GM19043 (cell line): ENCODE results near the gene TC2N.
"Not testable (repeated sequence)": the region's sequence is repeated elsewhere in the genome, so short reads cannot be mapped to it uniquely, and the experiment has no call there.

Experiments used
- ATAC-seq: cut with Tn5 transposase; IDR thresholded peaks from one replicate; pipeline ENCODE4 v1.9.1; 2021; ENCODE audit warnings: low read depth; ENCODE audit not compliant: unreplicated experiment

TC2N gene

DNA sequence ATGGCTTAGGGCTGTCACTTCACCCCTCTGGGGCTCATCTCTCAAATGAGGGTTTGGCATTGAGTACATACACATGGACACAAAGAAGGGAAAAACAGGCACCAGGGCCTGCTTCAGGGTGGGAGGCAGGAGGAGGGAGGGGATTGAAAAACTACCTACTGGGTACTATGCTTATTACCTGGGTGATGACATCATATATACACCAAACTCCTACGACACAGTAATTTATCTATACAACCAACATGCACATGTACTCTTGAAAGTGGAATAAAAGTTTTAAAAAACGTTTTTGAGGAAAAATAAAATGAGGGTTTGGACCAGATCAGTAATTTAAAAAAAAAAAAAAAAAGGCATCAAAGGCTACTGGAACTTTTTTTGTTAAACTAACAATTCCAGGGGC is 3.6 kb upstream of the TC2N start:
- ATAC-seq: no peak

DNA sequence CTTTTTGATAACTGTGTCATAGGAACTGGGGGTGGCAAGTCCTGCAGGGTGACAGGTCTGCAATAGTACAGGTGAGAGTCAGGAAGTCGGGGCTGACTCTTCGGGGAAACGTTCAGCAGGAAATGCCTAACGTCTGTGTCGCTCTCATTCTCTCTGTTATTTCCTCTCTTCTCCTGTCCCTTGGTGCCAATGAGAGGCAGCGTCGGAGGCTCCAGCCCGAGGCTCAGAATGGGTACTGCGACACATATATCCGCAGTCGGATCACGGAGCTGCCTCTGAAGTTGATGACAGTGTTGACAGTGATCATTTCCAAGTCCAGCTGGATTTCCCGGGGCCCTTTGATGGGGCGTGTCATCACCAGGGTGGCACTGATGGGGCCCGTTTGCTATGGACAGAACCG is 2.7 kb upstream of the TC2N start:
- ATAC-seq: no peak

DNA sequence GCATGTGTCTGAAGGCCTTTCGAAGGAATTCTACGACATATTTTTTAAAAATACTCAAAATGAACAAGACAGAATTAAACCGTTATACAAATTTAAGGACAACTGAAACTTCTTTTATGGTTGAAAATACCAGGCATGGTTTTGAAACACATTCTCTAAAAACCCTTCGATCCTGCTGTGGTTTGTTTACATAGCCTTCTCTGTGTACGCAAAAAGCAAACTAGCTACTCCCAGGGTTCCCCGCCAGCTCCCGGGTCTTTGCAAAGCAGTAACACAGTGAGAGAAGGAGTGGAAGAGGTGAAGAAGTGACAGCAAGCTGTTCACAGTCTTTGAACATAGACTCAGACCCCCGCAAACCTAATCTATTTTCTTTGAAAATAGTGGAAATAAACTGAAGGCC is 2.2 kb upstream of the TC2N start:
- no peak for ATAC-seq

DNA sequence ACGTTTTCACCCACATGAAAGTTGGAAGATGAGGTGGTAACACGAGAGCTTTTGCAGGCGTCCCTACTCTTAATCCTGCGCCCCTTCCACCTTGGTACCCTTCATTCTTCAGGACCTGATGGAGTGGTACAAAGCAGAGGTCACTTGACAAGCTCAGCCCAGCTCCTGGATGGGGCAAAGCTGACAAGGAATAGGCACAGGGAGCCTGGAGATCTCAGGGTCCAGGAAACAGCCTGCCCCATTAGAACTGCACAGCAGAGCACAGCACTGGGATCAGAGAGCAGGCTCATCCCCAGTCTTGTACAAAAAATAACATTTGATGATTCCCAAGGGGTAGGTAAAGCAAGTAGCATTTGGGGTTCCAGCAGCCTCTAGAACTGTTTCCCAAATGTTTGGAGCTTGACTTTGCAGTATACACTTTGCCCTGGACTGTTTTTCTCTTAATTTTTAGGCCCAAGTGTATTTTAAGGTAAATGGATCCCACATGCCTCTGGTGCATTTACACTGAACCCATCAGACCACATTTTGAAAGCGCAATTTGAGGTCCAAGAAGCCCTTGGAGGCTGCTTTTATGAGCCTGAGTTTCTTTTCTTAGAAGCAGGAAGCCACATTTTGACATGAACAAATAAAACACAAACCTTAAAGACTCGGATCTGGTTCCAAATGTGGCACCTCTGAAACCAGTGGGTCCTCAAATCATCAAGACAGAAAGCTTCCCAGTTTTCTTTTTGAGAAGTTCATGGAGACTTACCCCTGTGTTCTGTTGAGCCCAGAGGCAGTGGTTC is 633 bp downstream of the TC2N start:
- no peak for ATAC-seq

DNA sequence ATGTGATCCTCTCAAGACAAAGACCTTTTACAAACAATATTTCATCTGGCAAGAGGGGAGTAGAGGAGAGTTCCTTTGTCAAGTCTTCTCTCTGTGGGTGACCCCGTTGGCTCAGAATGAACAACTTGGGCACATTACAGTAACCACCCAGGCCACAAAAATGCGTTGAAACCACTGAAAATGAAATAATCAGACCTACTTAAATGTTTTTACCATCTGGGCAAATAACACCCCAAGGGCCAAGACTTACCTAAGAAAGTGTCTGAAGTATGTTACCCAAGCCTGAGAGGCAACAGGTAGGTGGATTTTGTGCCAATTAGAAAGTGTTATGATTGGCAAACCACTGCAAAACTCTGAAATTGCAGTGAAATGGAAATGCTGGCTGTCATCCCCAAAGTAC is 1.3 kb downstream of the TC2N start:
- no peak for ATAC-seq

DNA sequence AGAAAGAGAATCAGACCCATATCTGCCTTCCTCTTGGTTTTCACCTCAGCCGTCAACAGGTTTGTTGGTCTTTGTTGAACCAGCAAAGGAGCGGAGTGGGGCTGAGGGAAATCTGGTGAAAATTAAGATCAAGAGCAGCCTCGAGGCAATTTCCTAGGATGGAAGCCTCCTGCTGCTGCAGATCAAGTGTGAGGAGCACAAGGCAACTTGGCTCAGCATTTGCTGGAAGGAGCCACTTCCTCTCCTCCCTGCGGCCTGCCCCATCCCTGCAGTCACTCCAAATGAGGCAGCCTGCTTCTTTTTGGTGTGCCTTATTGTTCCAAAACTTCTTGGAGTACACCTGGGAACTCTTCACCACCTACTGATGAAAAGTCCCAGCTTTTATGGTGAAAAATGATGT is 4.9 kb downstream of the TC2N start:
- no peak for ATAC-seq

DNA sequence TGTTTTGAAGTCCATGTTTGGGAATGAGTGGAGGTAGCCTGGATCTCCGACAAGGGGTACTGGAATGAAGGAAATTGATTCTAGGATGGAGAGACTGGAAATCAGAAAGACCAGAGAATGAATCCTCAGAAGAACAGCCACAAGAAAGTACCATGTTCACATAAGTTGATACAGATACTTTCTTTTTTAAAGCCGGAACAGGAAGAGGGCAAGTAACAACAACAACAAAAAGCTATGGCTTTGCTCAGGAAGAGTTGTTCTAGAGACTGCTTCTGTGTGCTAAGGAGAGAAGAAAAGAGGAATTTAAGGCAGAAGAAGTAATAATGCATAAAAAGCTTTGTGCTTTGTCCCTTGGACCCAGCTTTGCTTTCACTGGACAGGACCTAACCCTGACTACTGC is 6.2 kb downstream of the TC2N start:
- ATAC-seq: no peak

DNA sequence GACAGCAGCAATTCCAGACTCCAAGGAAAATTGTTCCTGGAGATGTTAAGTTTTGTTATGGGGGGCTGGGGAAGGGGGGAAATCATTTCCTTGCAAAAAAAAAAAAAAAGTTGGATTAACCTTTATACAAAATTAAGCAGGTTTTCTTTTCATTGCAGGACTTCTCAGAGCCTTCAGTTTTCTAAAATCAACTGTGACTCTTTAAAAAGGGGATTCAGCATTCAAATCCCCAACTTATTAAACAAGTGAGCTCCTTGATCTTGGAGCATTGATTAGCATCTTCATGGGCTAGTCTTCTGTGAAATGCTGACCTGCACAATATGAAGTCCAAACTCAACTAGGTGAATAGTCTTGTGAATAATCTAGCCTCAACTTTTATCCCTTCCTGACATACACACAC is 7.1 kb downstream of the TC2N start:
- no peak for ATAC-seq

DNA sequence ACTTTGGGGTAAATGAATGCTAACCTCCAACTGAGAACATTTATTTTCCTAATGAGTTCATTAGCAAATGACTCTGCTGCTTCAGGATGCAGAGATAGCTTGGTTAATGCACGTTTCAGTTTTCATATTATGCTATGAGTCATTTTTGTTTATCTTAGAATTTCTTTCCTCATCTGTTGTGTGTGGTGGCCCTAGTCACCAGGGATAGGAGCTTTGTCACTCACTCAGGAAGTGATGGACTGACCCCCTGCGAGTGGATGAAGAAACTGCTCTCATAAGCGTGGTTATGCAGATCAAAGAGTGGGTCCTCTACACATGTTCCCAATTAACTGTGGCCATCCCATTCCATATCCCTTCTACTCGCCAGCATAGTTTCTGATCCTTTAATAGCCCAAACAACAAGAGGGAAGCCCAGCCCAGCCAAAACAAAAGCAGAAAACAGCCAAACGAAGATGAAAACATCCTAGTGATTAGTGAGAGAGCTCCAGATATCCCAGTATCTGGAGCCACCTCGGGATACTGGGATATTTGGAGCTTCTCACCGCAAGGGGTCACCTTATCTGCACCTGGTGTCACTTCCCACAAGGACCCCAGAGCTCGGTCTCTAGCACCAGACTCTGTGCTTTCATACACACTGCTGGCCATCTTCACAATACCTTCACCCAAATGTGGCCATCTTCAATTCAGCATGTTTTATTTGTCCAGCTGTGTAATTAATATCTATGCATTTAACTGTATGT is 8.6 kb downstream of the TC2N start:
- ATAC-seq: no peak

DNA sequence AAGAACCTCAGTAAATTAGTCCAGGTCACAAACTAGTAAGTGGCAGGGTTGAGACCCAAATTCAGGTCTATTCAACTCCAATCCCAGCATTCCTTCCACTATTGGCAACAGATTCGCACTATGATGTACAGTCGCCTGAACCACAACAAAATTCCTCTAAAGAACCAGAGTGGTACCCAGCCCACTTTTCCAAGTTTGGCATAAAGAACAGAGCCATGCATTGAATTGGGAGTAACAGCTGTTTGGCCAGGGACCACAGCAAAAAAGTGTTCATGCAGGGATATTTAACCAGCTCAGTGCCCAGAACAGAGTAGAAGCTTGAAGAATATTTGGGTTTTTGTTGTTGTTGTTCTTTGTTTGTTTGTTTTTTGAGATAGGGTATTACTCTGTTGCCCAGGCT is 9.7 kb downstream of the TC2N start:
- no peak for ATAC-seq

DNA sequence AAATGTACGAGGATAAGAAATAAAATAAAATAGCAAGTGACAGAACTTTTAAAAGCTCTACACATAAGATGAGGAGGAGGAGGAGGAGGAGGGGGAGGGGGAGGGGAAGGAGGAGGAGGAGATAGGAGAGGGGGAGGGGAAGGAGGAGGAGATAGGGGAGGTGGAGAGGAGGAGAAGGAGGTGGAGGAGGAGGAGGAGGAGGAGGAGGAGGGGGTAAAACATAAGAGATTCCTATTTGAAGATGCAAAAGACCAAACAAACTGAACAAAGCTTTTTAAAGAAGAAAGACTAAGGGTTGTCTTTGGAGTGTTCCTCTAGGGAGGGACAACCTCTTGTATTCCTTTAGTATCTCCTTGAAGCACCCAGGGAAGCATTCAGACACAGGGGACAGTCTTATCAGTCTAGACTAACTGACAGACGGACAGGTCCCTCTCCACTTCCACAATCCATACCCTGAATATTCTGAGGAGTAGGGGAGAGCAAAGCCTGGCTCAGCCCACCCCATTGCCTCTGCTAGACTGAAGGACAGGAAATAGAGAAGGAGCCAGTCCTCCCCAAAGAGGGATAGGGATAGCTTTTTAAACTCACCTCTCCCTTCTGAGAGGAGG is 12.9 kb downstream of the TC2N start:
- no peak for ATAC-seq

DNA sequence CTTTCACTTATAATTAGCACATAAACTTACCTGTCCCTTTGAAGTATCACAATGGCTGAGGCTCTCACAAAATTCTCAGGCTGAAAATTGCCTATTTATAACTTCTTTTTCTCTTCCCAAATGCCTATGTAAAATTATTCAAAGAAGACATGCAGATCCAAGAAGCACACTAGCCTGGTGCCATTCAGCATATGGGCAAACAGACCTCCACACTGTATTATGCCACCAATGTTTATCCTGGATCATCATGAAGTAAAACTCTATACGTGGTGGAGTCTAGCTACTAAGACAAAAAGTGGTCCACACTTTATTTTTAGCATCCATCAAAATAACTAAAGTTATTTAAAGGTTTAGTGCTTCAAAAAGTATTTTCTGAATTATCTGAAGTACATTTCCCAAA is 15.8 kb downstream of the TC2N start:
- ATAC-seq: no peak

DNA sequence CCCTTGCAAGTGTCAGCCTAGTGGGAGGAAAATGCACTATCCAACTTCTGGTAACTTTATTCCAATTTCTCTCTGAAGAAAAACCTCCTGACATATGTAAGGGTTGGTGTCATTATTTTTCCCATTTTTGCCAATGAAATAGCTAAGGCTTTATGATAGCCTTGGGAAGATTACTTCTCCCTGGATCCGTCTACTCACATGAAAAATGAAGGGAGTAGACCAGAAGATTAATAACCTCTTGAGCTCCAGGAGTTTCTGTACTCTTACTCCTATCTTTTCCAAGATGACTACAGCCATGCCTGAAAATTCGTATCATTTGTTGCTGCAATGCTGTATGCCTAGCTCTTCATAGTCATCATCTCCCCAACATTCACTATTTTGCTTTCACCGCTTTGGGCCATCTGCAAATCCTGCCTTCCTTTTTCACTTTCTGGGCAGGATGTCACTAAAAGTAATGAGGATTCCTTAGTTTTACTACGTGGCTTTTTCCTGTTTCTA is 18.8 kb downstream of the TC2N start:
- no peak for ATAC-seq

DNA sequence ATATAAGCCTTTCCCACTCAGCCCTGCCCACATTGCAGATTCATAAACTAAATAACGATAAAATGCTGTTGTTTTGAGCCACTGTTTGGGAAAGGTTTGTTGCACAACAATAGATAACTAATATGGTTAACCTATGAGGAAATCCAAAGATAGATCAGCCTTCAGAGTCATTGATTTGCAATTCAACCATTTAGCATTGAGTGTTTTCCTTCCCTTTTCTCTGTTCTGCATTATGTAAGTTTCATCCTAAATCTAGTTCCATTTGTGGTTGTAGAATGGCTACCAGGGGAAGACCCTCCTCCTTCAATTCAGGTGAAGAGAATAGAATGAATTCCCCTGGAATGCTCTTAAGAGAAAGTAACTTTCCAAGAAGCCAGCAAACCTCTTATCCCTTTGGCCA is 19.6 kb downstream of the TC2N start:
- ATAC-seq: no peak

DNA sequence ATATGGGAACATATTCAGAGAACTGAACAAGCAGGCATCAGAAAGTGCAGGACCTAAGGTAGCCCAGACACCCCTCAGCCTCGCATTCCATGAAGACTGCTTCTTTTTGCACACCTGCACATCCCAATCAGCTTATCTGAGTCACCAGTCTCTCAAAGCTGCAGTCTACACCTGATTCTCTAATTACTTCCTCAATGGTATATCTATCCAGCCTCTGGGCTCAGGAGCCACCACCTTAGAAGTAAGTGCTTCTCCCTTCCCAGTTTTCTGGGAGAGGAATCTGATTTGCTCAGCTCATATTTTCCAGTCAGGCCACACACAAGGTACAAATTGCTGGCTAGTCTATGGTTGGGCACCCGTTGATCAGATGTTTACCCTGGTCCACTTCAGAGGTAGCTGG is 21.7 kb downstream of the TC2N start:
- no peak for ATAC-seq

DNA sequence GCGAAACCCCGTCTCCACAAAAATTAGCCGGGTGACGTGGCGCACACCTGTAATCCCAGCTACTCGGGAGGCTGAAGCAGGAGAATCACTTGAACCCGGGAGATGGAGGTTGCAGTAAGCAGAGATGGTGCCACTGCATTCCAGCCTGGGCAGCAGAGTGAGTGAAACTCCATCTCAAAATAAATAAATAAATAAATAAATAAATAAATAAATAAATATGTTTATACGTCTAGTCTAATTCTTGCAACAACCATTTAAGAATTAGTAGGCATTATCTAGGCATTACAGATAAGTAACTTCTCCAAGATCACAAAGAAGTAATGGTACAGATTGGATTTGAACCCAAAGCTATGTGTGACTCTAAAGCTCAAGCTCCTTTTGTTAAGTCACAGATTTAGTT is 22.3 kb downstream of the TC2N start:
- not testable (repeated sequence) for ATAC-seq

DNA sequence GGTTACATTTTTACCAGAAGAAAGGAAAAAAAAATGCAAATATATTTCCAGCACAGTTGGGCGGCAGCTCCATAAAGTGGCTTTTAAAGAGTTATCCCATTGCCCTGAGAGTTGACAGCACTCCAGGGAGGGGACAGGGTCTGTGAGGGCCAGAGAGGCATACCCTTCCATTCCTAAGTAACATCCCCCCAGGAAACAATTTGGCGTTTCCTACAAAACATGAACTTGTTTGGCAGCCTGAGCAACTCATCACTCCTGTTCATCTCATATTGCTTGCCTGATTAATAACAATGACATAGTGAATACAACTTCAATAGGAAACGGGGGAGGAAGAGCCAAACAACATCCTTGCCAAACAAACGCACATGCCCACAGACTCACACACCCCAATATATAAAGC is 23.3 kb downstream of the TC2N start:
- ATAC-seq: no peak

DNA sequence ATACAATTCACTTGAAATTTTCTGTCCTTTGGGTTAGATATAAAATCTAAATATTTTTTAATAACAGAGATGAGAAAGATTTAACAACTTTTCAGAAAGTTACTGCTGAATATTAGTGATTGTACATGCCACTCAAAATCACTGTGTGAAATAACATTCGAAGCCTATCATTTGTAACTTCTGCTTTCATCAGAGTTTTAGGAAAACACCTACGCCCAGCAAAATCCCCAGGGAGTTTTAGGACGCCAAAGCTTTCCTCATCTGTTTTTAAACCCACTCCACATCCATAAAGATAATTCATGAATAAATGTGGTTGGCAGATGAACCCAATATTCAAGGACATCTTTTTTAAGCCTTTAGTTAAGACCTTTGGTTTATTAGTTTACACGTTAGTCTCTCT is 23.9 kb downstream of the TC2N start:
- no peak for ATAC-seq

DNA sequence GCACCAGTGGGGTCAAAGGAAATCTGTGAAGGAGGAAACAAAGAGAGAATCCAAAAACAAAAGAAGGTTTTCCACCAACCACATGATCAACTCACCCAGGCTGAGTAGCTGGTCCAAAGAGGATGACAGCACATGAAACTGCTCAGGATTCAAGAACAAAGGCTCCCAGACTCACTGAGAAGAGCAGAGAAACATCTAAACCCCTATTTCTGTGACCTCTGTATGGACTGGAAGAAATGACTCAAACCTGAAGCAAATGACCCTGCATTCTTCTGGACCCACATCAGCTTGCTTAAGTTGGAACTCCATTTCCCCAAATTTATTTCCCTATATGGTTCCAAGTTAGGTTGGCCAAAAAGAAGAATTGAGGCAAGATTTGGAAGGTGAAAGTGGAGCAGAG is 26.3 kb downstream of the TC2N start:
- ATAC-seq: no peak

DNA sequence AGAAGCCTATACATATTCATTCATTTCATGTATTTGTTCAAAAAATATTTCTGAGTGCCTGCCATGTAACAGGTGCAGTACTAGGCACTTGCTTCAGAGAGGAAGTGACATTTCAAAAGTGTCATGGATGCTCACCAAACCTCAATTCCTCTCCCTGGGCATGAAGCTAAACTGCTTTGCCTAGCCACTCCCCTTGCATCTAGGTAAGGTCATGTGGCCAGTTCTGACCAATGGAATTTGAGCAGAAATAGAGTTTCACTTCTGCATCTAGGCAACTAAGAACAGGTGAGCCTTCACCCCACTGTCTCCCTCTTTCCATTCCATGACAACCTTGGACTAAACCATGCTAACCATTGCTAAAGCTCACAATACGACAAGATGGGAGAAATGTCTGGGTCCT is 27.6 kb downstream of the TC2N start:
- no peak for ATAC-seq

DNA sequence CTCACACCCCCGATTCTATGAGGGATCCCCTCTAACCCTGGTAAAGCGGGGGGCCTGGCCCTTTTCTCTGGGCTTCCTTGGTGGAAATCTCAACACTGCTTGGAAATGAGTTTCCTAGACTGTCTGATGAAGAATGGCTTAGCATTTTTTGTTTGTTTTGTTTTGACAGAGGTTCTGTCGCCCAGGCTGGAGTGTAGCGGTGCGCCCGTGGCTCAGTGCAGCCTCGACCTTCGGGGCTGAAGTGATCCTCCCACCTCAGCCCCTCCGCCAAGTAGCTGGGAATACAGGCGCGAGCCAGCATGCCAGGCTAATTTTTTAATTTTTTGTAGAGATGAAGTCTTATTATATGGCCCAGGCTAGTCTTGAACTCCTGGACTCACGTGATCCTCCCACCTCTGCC is 30.3 kb downstream of the TC2N start:
- ATAC-seq: no peak
